GM20431 (cell line): Measurements from ENCODE around the gene EPDR1.

Experiments
- in situ Hi-C: fragments of 300-500 bp; cut with MseI, MboI; formaldehyde crosslinking; loops from one replicate; pipeline ENCODE4 v1.15.0; 2020; ENCODE audit warnings: low sequenced_read_pairs; ENCODE audit not compliant: unreplicated experiment

EPDR1 gene

GRCh38 chr7:37970211-37970610 is 49.8 kb downstream of the EPDR1 start:
- in situ Hi-C loops, result no loop called here

GRCh38 chr7:37971491-37971890 is 51.1 kb downstream of the EPDR1 start:
- in situ Hi-C loops, result no loop called here

GRCh38 chr7:37973915-37974314 is 53.5 kb downstream of the EPDR1 start:
- in situ Hi-C loops, result no loop called here

GRCh38 chr7:37974711-37975110 is 54.3 kb downstream of the EPDR1 start:
- in situ Hi-C loops, result no loop called here

GRCh38 chr7:37977243-37977642 is 56.8 kb downstream of the EPDR1 start:
- in situ Hi-C loops, result no loop called here

- in situ Hi-C loops, result no loop called here
These were observed 61.2 kb downstream of the EPDR1 start for GRCh38 chr7:37981664-37982063.

- in situ Hi-C loops, result no loop called here
These were observed 62.0 kb downstream of the EPDR1 start for GRCh38 chr7:37982423-37982822.

- in situ Hi-C loops, result no loop called here
These were observed 64.4 kb downstream of the EPDR1 start for GRCh38 chr7:37984750-37985390.

GRCh38 chr7:37986908-37987330 is 66.5 kb downstream of the EPDR1 start:
- in situ Hi-C loops, result no loop called here

- in situ Hi-C loops, result no loop called here
These were observed 67.3 kb downstream of the EPDR1 start for GRCh38 chr7:37987732-37988131.

- in situ Hi-C loops, result no loop called here
These were observed 68.5 kb downstream of the EPDR1 start for GRCh38 chr7:37988721-37989650.

- in situ Hi-C loops, result no loop called here
These were observed 69.9 kb downstream of the EPDR1 start for GRCh38 chr7:37990337-37990736.

GRCh38 chr7:37993060-37993501 is 72.6 kb downstream of the EPDR1 start:
- in situ Hi-C loops, result no loop called here

- in situ Hi-C loops, result no loop called here
These were observed 79.2 kb downstream of the EPDR1 start for GRCh38 chr7:37999673-38000072.

- in situ Hi-C loops, result no loop called here
These were observed 79.8 kb downstream of the EPDR1 start for GRCh38 chr7:38000272-38000671.
